Prostate gland (tissue), 2 donors: ENCODE measurements around the gene WDR91. TPM values are rescaled to one million over a fixed set of nuclear protein-coding genes. Genes with fewer than 3 reads are reported as not detected.
"Not testable (repeated sequence)": the region's sequence is repeated elsewhere in the genome, so short reads cannot be mapped to it uniquely, and the experiment has no call there.

ENCODE experiments used
- DNase-seq: peaks from one replicate; pipeline ENCODE4 v3.0.0-alpha.2; 2019; ENCODE audit warnings: low spot score
- H3K27ac ChIP-seq, 2 donors: fragments of 200-600 bp; sonication (generic); 2 replicates each; pipeline ENCODE4 v1.5.1; 2017 to 2019
- H3K27me3 ChIP-seq: fragments of 200-600 bp; sonication (generic); replicated peaks from 2 replicates; pipeline ENCODE4 v1.5.1; 2019; ENCODE audit not compliant: insufficient read depth
- H3K36me3 ChIP-seq, 2 donors: fragments of 200-600 bp; sonication (generic); 1 replicate in 1 of 2; 2 replicates in 1 of 2; pipeline versions ENCODE4 v1.5.1 to v1.8.1; 2017 to 2019
- H3K4me1 ChIP-seq: fragments of 200-600 bp; sonication (generic); replicated peaks from 2 replicates; pipeline ENCODE4 v1.5.1; 2019
- H3K4me3 ChIP-seq, 2 donors: fragments of 200-600 bp; sonication (generic); 2 replicates each; pipeline ENCODE4 v1.5.1; 2017 to 2019
- H3K9me3 ChIP-seq: fragments of 200-600 bp; sonication (generic); 2 replicates; pipeline ENCODE4 v1.5.1; 2017
- POLR2A ChIP-seq: fragments of 450-650 bp; IDR thresholded peaks from one replicate; pipeline ENCODE4 v1.6.1; 2016; ENCODE audit warnings: antibody characterized with exemption, mild to moderate bottlenecking
- POLR2AphosphoS5 ChIP-seq: sonication (generic); formaldehyde crosslinking; IDR thresholded peaks from one replicate; pipeline ENCODE4 v1.6.1; 2017; ENCODE audit warnings: antibody characterized with exemption
- WGBS: methylation state at CpG from one replicate; pipeline ENCODE4 v1.1.5; 2018; 5-methylcytosine and 5-hydroxymethylcytosine counted together
- intact Hi-C: fragments of 100-400 bp; cut with DNase I; formaldehyde crosslinking; loops from one replicate; pipeline ENCODE4 v1.14.2; 2022
- total RNA-seq, 2 donors: library from RNA; depleted of rRNA; stranded (reverse); fragments of >200 nt; gene quantifications; one replicate each; pipeline ENCODE4 v1.1.0, GENCODE V29; 2016
- TF ChIP-seq, protein P1 (sequence below), 4 experiments: fragments of 200-600 bp in 2 of 4; fragments of 450-650 bp in 2 of 4; sonication (generic) in 2 of 4; IDR thresholded peaks; 1 replicate in 3 of 4; 2 replicates in 1 of 4; pipeline ENCODE4 v1.5.1; 2016 to 2019; ENCODE audit warnings: antibody characterized with exemption in 4 of 4, mild to moderate bottlenecking in 2 of 4, moderate library complexity in 2 of 4

The WDR91 gene
- total RNA-seq, 2 donors from 2014 or later, result 13.6 to 49.1 TPM

DNA sequence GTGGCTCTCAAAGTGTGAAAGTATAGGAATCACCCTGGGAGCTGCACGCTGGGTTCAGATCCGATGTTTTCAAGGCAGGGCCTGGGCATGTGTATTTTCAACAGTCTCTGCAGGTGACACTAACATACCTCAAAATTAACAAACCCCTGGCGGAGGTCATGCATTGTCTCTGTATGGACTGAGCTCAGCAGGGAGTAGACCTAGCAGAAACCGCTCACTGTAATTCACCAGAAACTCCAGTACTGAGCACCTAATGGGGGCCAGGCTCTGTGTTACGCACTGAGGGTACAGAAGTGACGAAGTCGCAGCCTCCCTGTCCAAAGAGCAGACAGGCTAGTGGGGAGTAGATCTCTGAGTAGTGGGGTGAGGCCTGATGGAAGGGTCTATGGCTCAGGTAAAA lies 27.9 kb upstream of the WDR91 start:
- H3K4me3 ChIP-seq, result no peak overlapping the region
- H3K36me3 ChIP-seq, result no peaks in the 10 kb centered on the region
- H3K27ac ChIP-seq, result no peak overlapping the region
- TF ChIP-seq POLR2A (no peak), POLR2AphosphoS5 (no peak)
- TF ChIP-seq, protein P1, sequence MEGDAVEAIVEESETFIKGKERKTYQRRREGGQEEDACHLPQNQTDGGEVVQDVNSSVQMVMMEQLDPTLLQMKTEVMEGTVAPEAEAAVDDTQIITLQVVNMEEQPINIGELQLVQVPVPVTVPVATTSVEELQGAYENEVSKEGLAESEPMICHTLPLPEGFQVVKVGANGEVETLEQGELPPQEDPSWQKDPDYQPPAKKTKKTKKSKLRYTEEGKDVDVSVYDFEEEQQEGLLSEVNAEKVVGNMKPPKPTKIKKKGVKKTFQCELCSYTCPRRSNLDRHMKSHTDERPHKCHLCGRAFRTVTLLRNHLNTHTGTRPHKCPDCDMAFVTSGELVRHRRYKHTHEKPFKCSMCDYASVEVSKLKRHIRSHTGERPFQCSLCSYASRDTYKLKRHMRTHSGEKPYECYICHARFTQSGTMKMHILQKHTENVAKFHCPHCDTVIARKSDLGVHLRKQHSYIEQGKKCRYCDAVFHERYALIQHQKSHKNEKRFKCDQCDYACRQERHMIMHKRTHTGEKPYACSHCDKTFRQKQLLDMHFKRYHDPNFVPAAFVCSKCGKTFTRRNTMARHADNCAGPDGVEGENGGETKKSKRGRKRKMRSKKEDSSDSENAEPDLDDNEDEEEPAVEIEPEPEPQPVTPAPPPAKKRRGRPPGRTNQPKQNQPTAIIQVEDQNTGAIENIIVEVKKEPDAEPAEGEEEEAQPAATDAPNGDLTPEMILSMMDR (IDR thresholded peaks at IDR 0.05), result no peak
- WGBS, result 92% methylated on average over 7 of the region's 7 CpGs
- no peak for DNase-seq
- H3K4me1 ChIP-seq, result no peaks in the 10 kb centered on the region
- H3K27me3 ChIP-seq, result no peaks in the 10 kb centered on the region
- intact Hi-C loops, result no loop called here
- H3K9me3 ChIP-seq, result no peaks in the 10 kb centered on the region

DNA sequence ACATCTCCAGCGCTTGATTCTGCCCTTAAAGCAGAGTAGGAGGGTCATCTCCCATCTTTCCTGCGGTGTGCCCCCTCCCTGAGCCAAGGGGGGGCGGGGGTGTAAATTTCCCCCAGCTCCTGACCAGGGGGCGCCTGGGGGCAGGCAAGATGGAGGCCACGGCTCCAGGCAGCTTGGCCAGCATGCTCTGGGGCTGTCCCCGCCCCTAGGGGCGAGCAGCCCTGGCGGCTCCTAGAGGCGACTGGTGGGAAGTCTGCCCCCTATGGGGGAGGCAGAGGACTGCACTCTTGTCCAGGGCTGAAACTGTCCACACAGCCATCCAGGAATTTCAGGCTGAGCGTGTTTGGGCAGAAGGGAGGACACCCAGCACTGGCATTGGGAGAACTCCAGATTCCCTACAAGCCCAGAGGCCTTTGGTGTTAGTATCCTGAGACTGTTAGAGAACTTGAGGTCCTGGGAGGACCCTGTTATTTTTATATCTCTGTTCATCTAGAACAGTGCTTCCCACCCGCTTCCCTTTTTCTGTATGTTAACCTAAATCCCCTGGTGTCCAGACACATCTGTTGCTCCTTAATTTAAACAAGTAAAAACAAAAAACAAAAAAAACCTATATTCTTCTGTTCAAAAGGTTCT lies 26.9 kb upstream of the WDR91 start:
- WGBS, result 91% methylated on average over 11 of the region's 11 CpGs

DNA sequence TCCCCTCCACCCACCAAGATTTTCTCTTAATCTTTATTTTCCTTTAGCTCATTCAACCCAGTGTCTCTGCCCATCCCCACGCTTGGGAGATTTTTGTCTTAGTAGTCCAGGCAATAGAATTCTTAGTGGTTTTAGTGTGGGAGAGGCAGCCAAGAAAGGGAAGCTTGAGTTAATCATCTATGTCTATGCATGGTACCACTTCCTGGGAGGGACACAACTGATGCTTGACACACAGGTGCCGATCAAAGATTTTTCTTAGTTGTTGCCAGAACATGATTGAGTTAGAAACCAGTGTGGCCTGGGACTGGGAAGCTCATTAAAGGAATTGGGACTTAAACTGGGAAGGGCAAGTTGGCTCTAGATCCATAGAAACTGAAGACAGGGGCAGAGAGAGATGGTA lies 25.4 kb upstream of the WDR91 start:
- no peak for DNase-seq
- no peaks in the 10 kb centered on the region for H3K9me3 ChIP-seq
- intact Hi-C loops, result no loop called here
- 64% methylated on average over 2 of the region's 2 CpGs for WGBS
- no peaks in the 10 kb centered on the region for H3K4me1 ChIP-seq
- H3K36me3 ChIP-seq, result no peaks in the 10 kb centered on the region
- no peak overlapping the region for H3K4me3 ChIP-seq
- no peaks in the 10 kb centered on the region for H3K27me3 ChIP-seq
- H3K27ac ChIP-seq, result no peak overlapping the region
- TF ChIP-seq POLR2A (no peak), POLR2AphosphoS5 (no peak)
- TF ChIP-seq, protein P1 (IDR thresholded peaks at IDR 0.05), result no peak

More for the DNA sequence above, 26.9 kb upstream of the WDR91 start:
- Histone ChIP-seq H3K36me3 (no peaks in the 10 kb centered on the region), H3K9me3 (no peaks in the 10 kb centered on the region), H3K4me1 (no peaks in the 10 kb centered on the region), H3K27ac (no peak overlapping the region), H3K27me3 (no peaks in the 10 kb centered on the region), H3K4me3 (no peak overlapping the region)
- TF ChIP-seq, protein P1 (IDR thresholded peaks at IDR 0.05), result no peak
- no peak for TF ChIP-seq POLR2AphosphoS5
- TF ChIP-seq POLR2A, result no peak
- intact Hi-C loops, result no loop called here
- DNase-seq, result no peak

DNA sequence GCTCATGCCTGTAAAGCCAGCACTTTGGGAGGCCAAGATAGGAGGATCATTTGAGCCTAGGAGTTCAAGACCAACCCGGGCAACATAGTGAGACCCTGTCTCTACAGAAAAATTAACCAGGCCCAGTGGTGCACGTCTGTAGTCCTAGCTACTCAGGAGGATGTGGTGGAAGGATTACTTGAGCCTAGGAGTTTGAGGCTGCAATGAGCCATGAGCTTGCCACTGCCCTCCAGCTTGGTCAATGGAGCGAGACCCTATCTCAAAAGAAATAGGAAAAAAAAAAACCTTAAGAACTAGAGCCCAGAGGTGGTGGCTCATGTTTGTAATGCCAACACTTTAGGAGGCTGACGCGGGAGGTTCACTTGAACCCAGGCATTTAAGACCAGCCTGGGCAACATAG lies 24.5 kb upstream of the WDR91 start:
- TF ChIP-seq, protein P1 (IDR thresholded peaks at IDR 0.05), result no peak
- TF ChIP-seq POLR2AphosphoS5 (no peak), POLR2A (no peak)
- H3K27ac ChIP-seq, result no peak overlapping the region
- WGBS, result 96% methylated on average over 5 of the region's 5 CpGs
- H3K4me3 ChIP-seq, result no peak overlapping the region
- intact Hi-C loops, result no loop called here
- H3K27me3 ChIP-seq, result no peaks in the 10 kb centered on the region
- no peak for DNase-seq
- H3K36me3 ChIP-seq, result no peaks in the 10 kb centered on the region
- H3K4me1 ChIP-seq, result no peaks in the 10 kb centered on the region
- H3K9me3 ChIP-seq, result no peaks in the 10 kb centered on the region

DNA sequence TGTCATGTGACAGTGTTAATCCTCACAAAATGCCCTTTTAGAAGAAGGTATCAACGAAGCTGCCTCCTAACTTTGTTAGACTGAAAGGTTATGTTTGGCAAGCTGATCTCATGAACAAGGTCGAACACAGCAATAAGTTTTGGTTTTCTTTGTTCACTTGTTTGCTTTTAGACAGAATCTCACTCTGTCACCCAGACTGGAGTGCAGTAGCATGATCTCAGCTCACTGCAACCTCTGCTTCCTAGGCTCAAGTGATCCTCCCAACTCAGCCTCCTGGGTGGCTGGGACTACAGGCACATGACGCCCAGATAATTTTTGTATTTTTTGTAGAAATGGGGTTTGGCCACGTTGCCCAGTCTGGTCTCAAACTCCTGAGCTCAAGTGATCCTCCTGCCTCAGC lies 23.4 kb upstream of the WDR91 start:
- intact Hi-C loops, result no loop called here
- Histone ChIP-seq H3K4me1 (no peaks in the 10 kb centered on the region), H3K27ac (no peak overlapping the region), H3K9me3 (no peaks in the 10 kb centered on the region), H3K27me3 (no peaks in the 10 kb centered on the region), H3K36me3 (no peaks in the 10 kb centered on the region), H3K4me3 (no peak overlapping the region)
- no peak for TF ChIP-seq POLR2AphosphoS5
- no peak for TF ChIP-seq POLR2A
- TF ChIP-seq, protein P1 (IDR thresholded peaks at IDR 0.05), result no peak
- no peak for DNase-seq
- WGBS, result 55% methylated on average over 4 of the region's 4 CpGs

DNA sequence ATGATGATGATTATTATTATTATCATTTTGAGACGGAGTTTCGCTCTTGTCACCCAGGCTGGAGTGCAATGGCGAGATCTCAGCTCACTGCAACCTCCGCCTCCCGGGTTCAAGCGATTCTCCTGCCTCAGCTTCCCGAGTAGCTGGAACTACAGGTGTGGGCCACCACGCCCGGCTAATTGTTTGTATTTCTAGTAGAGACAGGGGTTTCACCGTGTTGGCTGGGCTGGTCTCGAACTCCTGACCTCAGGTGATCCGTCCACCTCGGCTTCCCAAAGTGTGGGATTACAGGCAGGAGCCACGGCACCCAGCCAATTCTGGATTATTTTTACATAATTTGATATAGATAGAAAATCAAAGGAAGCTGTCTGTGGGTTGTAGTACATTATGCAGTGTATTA lies 22.8 kb upstream of the WDR91 start:
- intact Hi-C loops, DNase-seq, H3K27ac ChIP-seq: not testable (repeated sequence)

More for the DNA sequence above, 22.8 kb upstream of the WDR91 start:
- H3K9me3 ChIP-seq, H3K4me3 ChIP-seq, H3K4me1 ChIP-seq, H3K27me3 ChIP-seq, H3K36me3 ChIP-seq: not testable (repeated sequence)
- WGBS, result 87% methylated on average over 14 of the region's 14 CpGs
